IgD-negative memory B cell (primary cell): ENCODE results near the gene TAF11L5. TPM values are rescaled to one million over a fixed set of nuclear protein-coding genes. Genes with fewer than 3 reads are reported as not detected.
"Not testable (repeated sequence)": the region's sequence is repeated elsewhere in the genome, so short reads cannot be mapped to it uniquely, and the experiment has no call there.

Experiments
- H3K27ac Mint-ChIP-seq, 3 donors: one replicate each; pipeline ENCODE4 v1.8.0; 2020 to 2022; ENCODE audit warnings: mild to moderate bottlenecking in 3 of 3, mixed read lengths in 3 of 3, moderate library complexity in 1 of 3
- H3K27me3 Mint-ChIP-seq: one replicate; pipeline ENCODE4 v1.8.0; 2021; ENCODE audit warnings: mixed read lengths
- H3K36me3 Mint-ChIP-seq: one replicate; pipeline ENCODE4 v1.8.0; 2020; ENCODE audit warnings: mild to moderate bottlenecking, mixed read lengths
- H3K4me1 Mint-ChIP-seq, 3 donors: one replicate each; pipeline ENCODE4 v1.8.0; 2020 to 2022; ENCODE audit warnings: mixed read lengths in 3 of 3, mild to moderate bottlenecking in 1 of 3
- H3K4me3 Mint-ChIP-seq, 4 donors: one replicate each; pipeline ENCODE4 v1.8.0; 2020 to 2022; ENCODE audit warnings: mild to moderate bottlenecking in 4 of 4, mixed read lengths in 4 of 4, moderate library complexity in 3 of 4
- H3K9me3 Mint-ChIP-seq, 3 donors: one replicate each; pipeline ENCODE4 v1.8.0; 2020 to 2021; ENCODE audit warnings: mixed read lengths in 3 of 3, mild to moderate bottlenecking in 1 of 3
- polyA plus RNA-seq: library from polyadenylated mRNA; unstranded; fragments of 300-500 nt; fragmentation: Illumina TruSeq; gene quantifications from one replicate; pipeline ENCODE4 v1.2.3, GENCODE V29; 2021

Gene TAF11L5
- polyA plus RNA-seq = not detected

DNA sequence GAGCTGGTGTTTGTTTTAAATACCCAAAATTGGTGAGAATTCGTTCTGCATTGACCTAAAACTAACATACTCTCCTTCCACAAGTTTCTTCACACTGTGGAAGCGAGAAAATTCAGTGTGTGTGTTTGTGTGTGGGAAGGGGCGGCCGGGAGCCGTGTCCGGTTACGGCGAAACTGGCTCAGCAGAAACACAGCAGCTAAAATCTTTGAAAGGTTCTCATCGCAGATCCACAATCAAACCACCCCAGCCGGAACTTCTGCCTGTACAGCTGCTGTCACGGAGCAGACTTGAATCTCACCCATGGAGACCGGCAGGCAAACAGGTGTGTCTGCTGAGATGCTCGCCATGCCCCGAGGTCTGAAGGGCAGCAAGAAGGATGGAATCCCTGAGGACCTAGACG is at the start of gene TAF11L5:
TAF11L5 (plus strand) TSS at position 301 of the 400 bp plus-strand sequence.
- H3K4me1 Mint-ChIP-seq, H3K9me3 Mint-ChIP-seq, H3K4me3 Mint-ChIP-seq, H3K27me3 Mint-ChIP-seq, H3K27ac Mint-ChIP-seq, H3K36me3 Mint-ChIP-seq: not testable (repeated sequence)

DNA sequence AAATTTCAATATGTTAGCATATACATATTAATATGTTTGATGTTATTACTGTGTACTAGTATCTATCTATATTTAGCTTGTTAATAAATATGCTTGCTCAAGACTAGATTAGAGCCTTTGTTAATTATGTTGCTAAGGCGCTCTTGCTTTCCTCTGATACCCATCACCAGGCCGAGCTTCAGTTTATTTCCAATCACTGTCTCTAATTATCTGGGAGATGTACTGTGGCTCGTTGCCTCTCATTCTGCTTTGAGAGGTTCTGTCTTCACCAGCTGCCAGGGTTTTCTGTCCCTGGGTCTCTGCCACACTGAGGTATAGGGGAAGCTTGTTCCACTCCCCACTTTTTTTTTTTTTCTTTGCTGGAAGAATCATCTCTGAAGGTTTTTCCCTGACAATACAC is 48.0 kb upstream of the TAF11L5 start:
- no peak overlapping the region for H3K27ac Mint-ChIP-seq
- peaks cover 2% of the 10 kb centered on the region for H3K27me3 Mint-ChIP-seq
- peaks cover 2% of the 10 kb centered on the region for H3K36me3 Mint-ChIP-seq
- no peak overlapping the region for H3K4me3 Mint-ChIP-seq
- peaks cover 18 to 37% (median 19%) of the 10 kb centered on the region in 3 donors for H3K4me1 Mint-ChIP-seq
- no peaks in the 10 kb centered on the region for H3K9me3 Mint-ChIP-seq

DNA sequence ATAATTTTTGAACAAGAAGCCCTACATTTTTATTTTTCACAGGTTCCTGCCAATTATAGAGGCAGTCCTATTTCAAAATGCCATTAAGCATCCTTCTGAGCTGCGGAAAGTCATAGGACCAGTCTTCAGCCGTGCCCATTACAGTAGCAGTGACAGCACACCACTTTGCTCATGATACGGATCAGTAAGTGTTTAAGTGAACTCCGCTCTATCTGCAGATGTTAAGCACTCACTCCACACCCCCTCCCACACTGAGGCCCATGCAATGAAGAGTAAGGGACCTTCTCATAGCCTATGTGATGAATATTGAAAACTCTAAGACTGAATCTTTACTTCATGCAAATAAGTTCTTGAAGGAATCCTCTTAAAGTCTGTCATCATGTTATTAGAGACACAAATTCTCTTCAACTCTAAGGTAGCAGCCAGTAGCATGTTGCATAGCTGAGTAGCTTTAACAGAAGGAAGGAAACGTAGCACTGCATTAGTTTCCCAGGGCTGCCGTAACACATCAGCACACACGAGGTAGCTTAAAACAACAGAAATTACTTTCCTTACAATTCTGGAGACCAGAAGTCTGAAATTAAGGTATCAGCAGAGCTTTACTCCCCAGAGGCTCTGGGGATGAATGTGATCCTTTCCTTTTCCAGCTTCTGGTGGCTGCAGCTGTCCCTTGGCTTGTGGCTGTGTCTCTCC is 47.3 kb upstream of the TAF11L5 start:
- H3K27ac Mint-ChIP-seq = no peak overlapping the region
- peaks cover 2% of the 10 kb centered on the region for H3K27me3 Mint-ChIP-seq
- no peak overlapping the region for H3K4me3 Mint-ChIP-seq
- H3K4me1 Mint-ChIP-seq = peaks cover 18 to 34% (median 19%) of the 10 kb centered on the region in 3 donors
- H3K9me3 Mint-ChIP-seq = no peaks in the 10 kb centered on the region
- no peaks in the 10 kb centered on the region for H3K36me3 Mint-ChIP-seq

DNA sequence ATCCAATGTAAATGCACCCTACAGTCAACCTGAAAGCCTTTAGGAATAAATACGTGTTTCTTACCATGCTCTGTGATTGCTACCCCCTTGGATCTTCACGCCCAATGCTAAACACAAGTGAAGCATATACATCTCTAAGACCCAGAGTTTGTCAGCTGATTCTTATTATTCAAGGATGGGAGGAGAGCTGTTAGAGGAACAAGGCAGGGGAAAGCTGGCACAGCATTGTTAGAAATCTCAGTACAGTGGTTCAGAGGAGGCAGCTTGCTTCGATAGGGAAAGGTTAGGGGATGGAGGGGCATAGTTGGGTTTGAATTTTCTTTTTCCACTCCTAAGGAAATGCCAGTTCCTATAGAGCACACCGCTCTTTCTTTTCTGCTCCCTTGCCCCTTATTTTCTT is 43.7 kb upstream of the TAF11L5 start:
- Mint-ChIP-seq H3K27ac (no peak overlapping the region), H3K9me3 (no peaks in the 10 kb centered on the region), H3K27me3 (no peaks in the 10 kb centered on the region), H3K4me3 (no peak overlapping the region), H3K4me1 (peaks cover 4 to 16% (median 5%) of the 10 kb centered on the region in 3 donors), H3K36me3 (no peaks in the 10 kb centered on the region)

DNA sequence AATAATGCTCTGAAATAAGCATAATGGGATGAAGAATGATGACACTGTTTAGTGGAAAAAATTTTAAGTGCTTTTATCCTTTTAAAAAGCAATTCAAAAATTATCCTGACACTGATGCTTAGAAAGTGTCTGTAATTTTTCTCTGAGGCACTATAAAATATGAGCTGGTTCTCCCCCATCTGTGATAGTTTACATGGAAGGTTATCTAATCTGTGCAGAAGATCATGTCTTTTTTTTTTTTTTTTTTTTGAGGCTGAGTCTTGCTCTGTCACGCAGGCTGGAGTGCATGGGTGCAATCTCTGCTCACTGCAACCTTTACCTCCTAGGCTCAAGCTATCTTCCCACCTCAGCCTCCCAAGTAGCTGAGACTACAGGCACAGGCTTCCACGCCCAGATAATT is 42.2 kb upstream of the TAF11L5 start:
- H3K4me1 Mint-ChIP-seq = peaks cover 2 to 8% (median 5%) of the 10 kb centered on the region in 3 donors
- H3K36me3 Mint-ChIP-seq = no peaks in the 10 kb centered on the region
- H3K27ac Mint-ChIP-seq = no peak overlapping the region
- no peak overlapping the region for H3K4me3 Mint-ChIP-seq
- no peaks in the 10 kb centered on the region for H3K9me3 Mint-ChIP-seq
- no peaks in the 10 kb centered on the region for H3K27me3 Mint-ChIP-seq

DNA sequence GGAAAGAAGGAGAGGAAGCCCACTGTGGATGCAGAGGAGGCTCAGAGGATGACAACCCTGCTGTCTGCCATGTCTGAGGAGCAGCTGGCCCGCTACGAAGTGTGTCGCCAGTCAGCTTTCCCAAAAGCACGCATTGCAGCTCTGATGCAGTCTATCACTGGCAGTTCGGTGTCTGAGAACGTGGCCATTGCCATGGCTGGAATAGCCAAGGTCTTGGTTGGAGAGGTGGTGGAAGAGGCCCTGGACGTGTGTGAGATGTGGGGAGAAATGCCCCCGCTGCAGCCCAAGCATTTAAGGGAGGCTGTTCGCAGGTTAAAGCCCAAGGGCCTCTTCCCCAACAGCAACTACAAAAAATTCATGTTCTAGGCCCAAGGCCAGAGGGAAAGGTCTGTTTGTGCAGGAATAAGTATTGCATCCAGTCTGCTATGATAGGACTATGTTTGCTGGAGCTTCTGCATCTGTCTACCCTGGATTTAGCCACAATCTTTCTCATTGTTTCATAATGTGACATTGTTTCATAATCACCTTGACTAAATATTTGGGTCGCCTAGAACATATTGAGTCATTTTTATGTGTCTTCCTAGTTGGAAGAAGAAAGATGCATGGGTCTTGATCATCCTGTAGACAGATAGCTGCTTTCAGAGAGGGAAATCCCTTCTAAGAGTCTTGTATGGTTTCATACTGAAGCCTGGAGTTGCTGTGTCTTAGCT is 38.4 kb upstream of the TAF11L5 start:
- H3K4me1 Mint-ChIP-seq, H3K9me3 Mint-ChIP-seq, H3K27ac Mint-ChIP-seq, H3K27me3 Mint-ChIP-seq, H3K36me3 Mint-ChIP-seq, H3K4me3 Mint-ChIP-seq: not testable (repeated sequence)

DNA sequence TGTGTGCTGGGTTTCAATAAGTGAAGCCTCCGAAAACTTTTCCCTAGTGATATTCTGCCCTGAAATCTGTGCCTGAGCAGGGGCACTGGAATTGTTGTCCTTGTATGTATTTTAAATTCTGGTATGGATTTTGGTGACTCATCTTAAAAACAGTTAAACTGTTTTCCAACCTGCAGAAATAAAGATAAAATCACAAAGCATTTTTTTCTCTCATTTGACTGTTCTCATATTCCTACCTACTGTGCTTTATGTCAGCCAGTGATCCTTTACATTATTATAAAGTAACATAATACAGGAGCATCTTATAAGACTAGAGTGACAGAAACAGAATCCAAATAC is 37.9 kb upstream of the TAF11L5 start:
- Mint-ChIP-seq H3K9me3 (no peaks in the 10 kb centered on the region), H3K27ac (no peak overlapping the region), H3K27me3 (peaks cover 3% of the 10 kb centered on the region), H3K4me3 (no peak overlapping the region), H3K36me3 (peaks cover 1% of the 10 kb centered on the region), H3K4me1 (peaks cover 0 to 4% (median 3%) of the 10 kb centered on the region in 3 donors)

DNA sequence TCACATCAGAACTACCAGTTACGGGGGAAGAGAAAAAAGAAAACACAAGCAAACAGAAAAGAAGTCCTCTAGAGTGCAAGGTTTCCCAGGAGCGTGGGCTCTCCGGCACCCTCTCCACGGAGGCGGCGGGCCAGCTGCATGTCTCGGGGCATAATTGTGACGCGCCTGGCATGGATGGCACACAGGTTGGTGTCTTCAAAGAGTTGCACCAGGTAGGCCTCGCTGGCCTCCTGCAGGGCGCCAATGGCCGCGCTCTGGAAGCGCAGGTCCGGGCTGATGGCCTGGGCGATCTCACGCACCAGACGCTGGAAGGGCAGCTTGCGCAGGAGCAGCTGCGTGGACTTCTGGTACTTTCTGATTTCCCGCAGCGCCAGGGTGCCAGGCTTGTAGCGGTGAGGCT is 33.8 kb upstream of the TAF11L5 start:
- not testable (repeated sequence) for H3K4me3 Mint-ChIP-seq, H3K9me3 Mint-ChIP-seq, H3K4me1 Mint-ChIP-seq, H3K27me3 Mint-ChIP-seq, H3K36me3 Mint-ChIP-seq, H3K27ac Mint-ChIP-seq

DNA sequence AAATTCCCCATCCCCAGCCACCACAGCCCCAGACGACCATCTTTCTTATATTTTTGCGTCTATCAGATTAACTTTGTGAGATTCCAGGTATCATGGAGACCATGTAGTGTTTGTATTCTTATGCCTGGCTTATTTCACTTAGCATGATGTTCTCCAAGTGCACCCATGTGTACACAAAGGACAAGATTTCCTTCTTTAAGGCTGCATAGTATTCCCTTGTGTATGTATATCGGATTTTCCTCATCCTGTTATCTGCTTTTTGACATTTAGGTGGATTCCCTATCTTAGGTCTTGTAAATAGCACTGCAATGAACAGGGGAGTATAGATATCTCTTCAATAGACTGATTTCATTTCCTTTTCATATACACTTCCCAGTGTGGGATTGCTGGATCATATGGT is 32.3 kb upstream of the TAF11L5 start:
- Mint-ChIP-seq H3K4me3 (no peak overlapping the region), H3K27me3 (peaks cover 3% of the 10 kb centered on the region), H3K4me1 (peaks cover 0 to 4% (median 3%) of the 10 kb centered on the region in 3 donors), H3K27ac (no peak overlapping the region), H3K36me3 (peaks cover 1% of the 10 kb centered on the region), H3K9me3 (peaks cover 0 to 6% (median 3%) of the 10 kb centered on the region in 3 donors)

DNA sequence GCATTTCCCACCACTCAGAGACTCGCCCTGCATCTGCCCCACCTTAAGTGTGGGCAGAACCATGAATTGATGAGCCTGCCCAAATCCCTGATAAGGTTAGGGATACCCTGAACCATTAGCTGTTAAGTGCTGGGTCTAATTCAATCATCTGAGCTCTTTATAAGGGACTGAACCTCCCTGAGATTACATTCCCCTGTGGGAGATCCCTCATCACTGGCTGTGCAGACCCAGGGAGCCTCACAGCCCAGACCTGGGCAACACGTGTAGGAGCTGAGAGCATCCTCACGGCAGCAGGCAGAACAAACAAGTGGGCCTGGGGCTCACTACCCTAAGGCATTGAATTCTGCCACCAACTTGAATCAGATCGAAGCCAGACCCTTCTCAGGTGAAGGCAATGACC is 27.6 kb upstream of the TAF11L5 start:
- peaks cover 0 to 6% (median 3%) of the 10 kb centered on the region in 3 donors for H3K9me3 Mint-ChIP-seq
- no peak overlapping the region for H3K27ac Mint-ChIP-seq
- no peak overlapping the region for H3K4me3 Mint-ChIP-seq
- no peaks in the 10 kb centered on the region for H3K36me3 Mint-ChIP-seq
- peaks cover 0 to 6% (median 0%) of the 10 kb centered on the region in 3 donors for H3K4me1 Mint-ChIP-seq
- H3K27me3 Mint-ChIP-seq = no peaks in the 10 kb centered on the region

DNA sequence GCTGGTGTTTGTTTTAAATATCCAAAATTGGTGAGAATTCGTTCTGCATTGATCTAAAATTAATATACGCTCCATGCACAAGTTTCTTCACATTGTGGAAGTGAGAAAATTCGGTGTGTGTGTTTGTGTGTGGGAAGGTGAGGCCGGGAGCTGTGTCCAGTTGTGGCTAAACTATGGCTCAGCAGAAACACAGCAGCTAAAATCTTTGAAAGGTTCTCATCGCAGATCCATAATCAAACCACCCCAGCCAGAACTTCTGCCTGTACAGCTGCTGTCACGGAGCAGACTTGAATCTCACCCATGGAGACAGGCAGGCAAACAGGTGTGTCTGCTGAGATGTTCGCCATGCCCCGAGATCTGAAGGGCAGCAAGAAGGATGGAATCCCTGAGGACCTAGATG is 27.1 kb upstream of the TAF11L5 start, which contains the start of gene TAF11L2:
TAF11L2 (plus strand) TSS at position 301 of the 400 bp plus-strand sequence.
- H3K4me1 Mint-ChIP-seq, H3K9me3 Mint-ChIP-seq, H3K4me3 Mint-ChIP-seq, H3K36me3 Mint-ChIP-seq, H3K27ac Mint-ChIP-seq, H3K27me3 Mint-ChIP-seq: not testable (repeated sequence)

DNA sequence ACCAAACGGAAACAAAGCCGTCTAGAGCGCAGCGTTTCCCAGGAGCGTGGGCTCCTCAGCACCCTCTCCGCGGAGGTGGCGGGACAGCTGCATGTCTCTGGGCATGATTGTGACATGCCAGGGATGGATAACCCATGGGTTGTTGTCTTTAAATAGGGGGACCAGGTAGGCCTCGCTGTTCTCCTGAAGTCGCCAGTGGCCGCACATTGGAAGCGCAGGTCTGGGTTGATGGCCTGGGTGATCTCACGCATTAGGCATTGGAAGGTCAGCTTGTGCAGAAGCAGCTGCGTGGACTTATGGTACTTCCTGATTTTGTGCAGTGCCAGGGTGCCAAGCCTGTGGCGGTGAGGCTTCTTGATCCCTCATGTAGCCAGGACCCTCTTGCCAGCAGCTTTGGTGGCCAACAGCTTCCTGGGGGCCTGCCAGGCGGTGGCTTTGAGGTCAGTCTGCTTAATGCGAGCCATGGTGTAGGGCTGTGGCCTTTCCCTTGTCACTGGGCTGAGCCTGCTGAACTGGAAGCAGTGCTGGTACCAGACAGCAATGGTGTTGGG is 13.2 kb upstream of the TAF11L5 start:
- Mint-ChIP-seq H3K27ac (no peak overlapping the region), H3K36me3 (no peaks in the 10 kb centered on the region), H3K9me3 (no peaks in the 10 kb centered on the region), H3K4me3 (no peak overlapping the region), H3K27me3 (peaks cover 6% of the 10 kb centered on the region), H3K4me1 (peaks cover 0 to 2% (median 0%) of the 10 kb centered on the region in 3 donors)

DNA sequence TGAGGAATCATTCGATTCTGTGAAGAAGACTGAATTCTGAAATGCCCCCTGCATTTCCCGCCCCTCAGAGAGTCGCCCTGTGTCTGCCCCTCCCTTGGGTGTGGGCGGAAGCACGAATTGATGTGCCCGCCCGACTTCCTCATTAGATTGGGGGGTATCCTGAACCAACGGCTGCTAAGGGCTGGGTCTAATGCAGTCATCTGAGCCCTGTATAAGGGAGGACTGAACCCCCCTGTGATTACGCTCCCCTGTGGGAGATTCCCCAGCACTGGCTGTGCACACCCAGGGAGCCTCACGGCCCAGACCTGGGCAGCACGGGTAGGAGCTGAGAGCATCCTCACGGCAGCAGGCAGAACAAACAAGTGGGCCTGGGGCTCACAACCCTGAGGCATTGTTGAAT is 7.5 kb upstream of the TAF11L5 start:
- H3K36me3 Mint-ChIP-seq, H3K27ac Mint-ChIP-seq, H3K4me3 Mint-ChIP-seq, H3K27me3 Mint-ChIP-seq, H3K9me3 Mint-ChIP-seq, H3K4me1 Mint-ChIP-seq: not testable (repeated sequence)

DNA sequence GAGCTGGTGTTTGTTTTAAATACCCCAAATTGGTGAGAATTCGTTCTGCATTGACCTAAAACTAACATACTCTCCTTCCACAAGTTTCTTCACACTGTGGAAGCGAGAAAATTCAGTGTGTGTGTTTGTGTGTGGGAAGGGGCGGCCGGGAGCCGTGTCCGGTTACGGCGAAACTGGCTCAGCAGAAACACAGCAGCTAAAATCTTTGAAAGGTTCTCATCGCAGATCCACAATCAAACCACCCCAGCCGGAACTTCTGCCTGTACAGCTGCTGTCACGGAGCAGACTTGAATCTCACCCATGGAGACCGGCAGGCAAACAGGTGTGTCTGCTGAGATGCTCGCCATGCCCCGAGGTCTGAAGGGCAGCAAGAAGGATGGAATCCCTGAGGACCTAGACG is 7.0 kb upstream of the TAF11L5 start, which contains the start of gene TAF11L3:
TAF11L3 (plus strand) TSS at position 301 of the 400 bp plus-strand sequence.
- H3K27ac Mint-ChIP-seq, H3K4me1 Mint-ChIP-seq, H3K9me3 Mint-ChIP-seq, H3K36me3 Mint-ChIP-seq, H3K4me3 Mint-ChIP-seq, H3K27me3 Mint-ChIP-seq: not testable (repeated sequence)

DNA sequence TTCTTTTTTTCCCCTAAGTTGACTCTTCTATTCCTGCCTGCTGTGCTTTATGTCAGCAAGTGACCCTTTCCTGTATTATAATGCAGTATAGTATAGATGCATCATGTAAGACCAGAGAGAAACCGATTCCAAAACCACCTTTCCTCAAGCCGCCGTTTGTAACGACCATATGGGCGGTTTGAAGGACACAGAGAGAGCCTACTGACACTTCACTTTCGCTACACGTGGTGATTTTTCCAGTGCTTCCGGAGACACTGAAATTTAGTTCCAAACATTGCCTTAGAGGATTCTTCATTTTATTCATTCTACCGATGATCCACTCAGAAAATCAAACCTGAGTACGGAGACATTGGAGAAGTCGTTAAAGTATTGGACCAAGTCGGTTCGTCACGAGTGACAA is 5.5 kb upstream of the TAF11L5 start:
- H3K4me3 Mint-ChIP-seq, H3K9me3 Mint-ChIP-seq, H3K36me3 Mint-ChIP-seq, H3K4me1 Mint-ChIP-seq, H3K27me3 Mint-ChIP-seq, H3K27ac Mint-ChIP-seq: not testable (repeated sequence)

DNA sequence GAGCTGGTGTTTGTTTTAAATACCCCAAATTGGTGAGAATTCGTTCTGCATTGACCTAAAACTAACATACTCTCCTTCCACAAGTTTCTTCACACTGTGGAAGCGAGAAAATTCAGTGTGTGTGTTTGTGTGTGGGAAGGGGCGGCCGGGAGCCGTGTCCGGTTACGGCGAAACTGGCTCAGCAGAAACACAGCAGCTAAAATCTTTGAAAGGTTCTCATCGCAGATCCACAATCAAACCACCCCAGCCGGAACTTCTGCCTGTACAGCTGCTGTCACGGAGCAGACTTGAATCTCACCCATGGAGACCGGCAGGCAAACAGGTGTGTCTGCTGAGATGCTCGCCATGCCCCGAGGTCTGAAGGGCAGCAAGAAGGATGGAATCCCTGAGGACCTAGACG is 3.5 kb upstream of the TAF11L5 start, which contains the start of gene TAF11L4:
TAF11L4 (plus strand) TSS at position 301 of the 400 bp plus-strand sequence.
- not testable (repeated sequence) for H3K27me3 Mint-ChIP-seq, H3K36me3 Mint-ChIP-seq, H3K9me3 Mint-ChIP-seq, H3K4me1 Mint-ChIP-seq, H3K4me3 Mint-ChIP-seq, H3K27ac Mint-ChIP-seq
